ENCODE results near the gene USP7. TPM values are rescaled to one million over a fixed set of nuclear protein-coding genes. Genes with fewer than 3 reads are reported as not detected.
"Not testable (repeated sequence)": the region's sequence is repeated elsewhere in the genome, so short reads cannot be mapped to it uniquely, and the experiment has no call there.

USP7 gene
- total RNA-seq, 6 donors from 2014 or later: 68.2 to 122 (median 72.2) TPM

- TF ChIP-seq POLR2AphosphoS5 (IDR thresholded peaks at IDR 0.05): no peak
- Histone ChIP-seq H3K27me3 (no peaks in the 10 kb centered on the region), H3K27ac (no peak overlapping the region), H3K9me3 (no peaks in the 10 kb centered on the region), H3K4me1 (peaks cover 12 to 28% (median 18%) of the 10 kb centered on the region in 4 donors), H3K36me3 (no peaks in the 10 kb centered on the region), H3K4me3 (no peak overlapping the region)
- whole genome bisulfite sequencing, 2 donors: 94 to 96% methylated on average over 5 of the region's 5 CpGs
- no peak for ATAC-seq (ENCODE audit: low FRiP score in 2 of 2)
- DNase-seq: no peak
Measured at GRCh38 chr16:8872071-8872470, 91.6 kb downstream of the USP7 start.

- Histone ChIP-seq H3K4me1 (peaks cover 31 to 50% (median 38%) of the 10 kb centered on the region in 4 donors), H3K27ac (peak overlapping the region in 2 of 4 donors; percentile 18 to 97)
- not testable (repeated sequence) for ATAC-seq (ENCODE audit: low FRiP score in 2 of 2); H3K9me3 ChIP-seq; H3K4me3 ChIP-seq; H3K36me3 ChIP-seq; DNase-seq; H3K27me3 ChIP-seq
- 94 to 95% methylated on average over 10 of the region's 10 CpGs for WGBS, 2 donors
Measured at GRCh38 chr16:8869988-8870241, 93.8 kb downstream of the USP7 start.

DNA sequence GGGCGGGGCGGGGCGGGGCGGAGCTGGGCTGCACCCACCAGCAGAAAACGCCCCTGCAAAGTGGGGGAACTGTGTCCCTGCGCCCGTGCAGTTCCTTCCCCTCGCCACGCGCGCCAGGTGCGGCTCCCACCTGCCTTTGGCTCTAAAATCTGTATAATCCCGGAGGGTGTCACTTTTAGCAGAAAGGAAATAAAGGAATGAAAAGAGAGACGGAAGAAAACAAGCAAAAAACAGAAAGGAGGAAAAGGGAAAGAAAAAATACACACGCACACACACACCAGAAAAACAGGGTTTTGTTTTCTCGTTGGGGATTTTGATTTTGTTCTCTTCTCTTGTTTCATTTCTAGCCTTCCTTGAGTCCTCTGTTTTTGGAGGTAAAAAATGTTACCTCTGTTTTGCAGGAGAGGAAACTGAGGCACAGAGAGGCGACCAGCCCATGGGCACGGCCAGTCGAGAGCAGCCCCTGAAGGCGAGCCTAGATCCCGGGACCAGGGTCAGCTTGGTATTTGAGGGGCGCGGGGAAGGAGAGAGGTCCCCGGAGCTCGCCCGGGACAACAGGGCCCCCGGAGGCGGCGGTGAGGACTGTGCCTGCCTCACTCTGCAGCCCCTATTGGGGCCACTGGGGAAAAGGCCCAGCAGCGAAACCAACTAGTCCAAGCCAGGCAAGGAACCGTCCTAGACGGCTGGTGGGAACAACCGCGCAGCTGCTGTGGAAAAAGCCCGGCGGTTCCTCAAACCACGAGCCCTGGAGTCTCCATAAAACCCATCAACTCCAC lies 94.3 kb downstream of the USP7 start:
- ATAC-seq (ENCODE audit: low FRiP score in 2 of 2) (no peak), DNase-seq (no peak)
- Histone ChIP-seq H3K36me3 (no peaks in the 10 kb centered on the region), H3K27me3 (no peaks in the 10 kb centered on the region), H3K9me3 (no peaks in the 10 kb centered on the region), H3K27ac (peak overlapping the region; percentile 18 to 97 (median 89)), H3K4me3 (peak overlapping the region; percentile 60 to 94 (median 86)), H3K4me1 (peaks cover 36 to 55% (median 43%) of the 10 kb centered on the region in 4 donors)
- no peak for TF ChIP-seq POLR2A (IDR thresholded peaks at IDR 0.05)
- TF ChIP-seq CTCF (IDR thresholded peaks at IDR 0.05): peak in 3 of 6 experiments; percentile 7 to 33 (median 21)
- 27 to 38% methylated on average over 32 to 37 of the region's 37 CpGs for WGBS, 2 donors

DNA sequence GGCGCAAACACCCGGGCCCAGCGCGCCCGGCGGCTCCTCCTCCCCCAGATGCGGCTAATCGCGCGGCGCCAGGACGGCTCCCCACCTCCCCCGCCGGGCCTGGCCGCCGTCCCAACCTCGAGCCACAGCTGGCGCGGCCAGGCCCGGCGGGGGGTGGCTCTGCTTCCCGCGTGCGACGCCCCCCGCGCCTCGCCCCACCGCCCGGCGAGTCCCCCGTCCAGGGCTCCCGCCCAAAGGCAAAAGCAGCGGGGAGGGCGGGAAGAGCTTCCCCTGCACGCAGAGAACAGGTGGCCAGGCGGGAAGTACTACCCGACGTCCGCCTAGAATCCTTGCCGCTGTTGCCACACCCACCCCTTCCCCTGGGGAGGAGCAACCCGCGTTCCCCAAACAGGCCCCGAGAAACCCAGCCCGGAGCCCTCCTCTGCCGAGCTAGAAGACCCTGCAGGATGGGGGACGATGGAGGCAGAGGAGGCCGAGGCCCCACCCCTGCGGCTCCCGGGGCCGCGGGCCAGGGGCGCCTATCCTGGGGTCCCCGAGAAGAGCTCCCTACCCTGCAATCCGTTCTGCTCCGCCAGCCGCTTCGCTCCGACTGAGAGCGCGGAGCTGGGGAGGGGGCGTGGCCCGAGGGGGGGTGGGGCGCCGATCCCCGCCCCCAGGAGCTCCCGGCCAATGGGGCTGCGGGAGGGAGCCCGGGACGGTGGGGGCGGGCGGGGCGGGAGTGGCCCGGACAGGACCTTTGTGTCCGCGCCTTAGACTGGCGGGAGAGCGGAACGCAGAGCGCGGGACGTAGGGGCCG lies 95.1 kb downstream of the USP7 start, which contains the start of gene CARHSP1:
TSS of gene CARHSP1 (minus strand) at position 591 of the 796 bp plus-strand sequence. CDS start 9,678 bp downstream, outside the sequence.
- peak within 1 kb of the TSS; percentile 87 to 97 (median 89) for H3K27ac ChIP-seq
- peak; percentile 95 to 96 for ATAC-seq (ENCODE audit: low FRiP score in 2 of 2)
- H3K4me3 ChIP-seq: peak within 1 kb of the TSS; percentile 82 to 94 (median 91)
- no peaks in the 10 kb centered on the region for H3K36me3 ChIP-seq
- TF ChIP-seq EP300 (IDR thresholded peaks at IDR 0.05) (peak in 1 of 4 donors; percentile 9), CTCF (IDR thresholded peaks at IDR 0.05) (peak in 1 of 6 experiments; percentile 3), POLR2A (IDR thresholded peaks at IDR 0.05) (peak in 3 of 4 donors; percentile 47 to 76 (median 69)), POLR2AphosphoS5 (IDR thresholded peaks at IDR 0.05) (peak; percentile 53 to 74)
- H3K27me3 ChIP-seq: no peaks in the 10 kb centered on the region
- peak; percentile 88 to 96 for DNase-seq
- 0 to 1% methylated on average over 1 to 34 of the region's 83 CpGs for WGBS, 2 donors
- peaks cover 44 to 63% (median 51%) of the 10 kb centered on the region in 4 donors for H3K4me1 ChIP-seq
- no peaks in the 10 kb centered on the region for H3K9me3 ChIP-seq

DNA sequence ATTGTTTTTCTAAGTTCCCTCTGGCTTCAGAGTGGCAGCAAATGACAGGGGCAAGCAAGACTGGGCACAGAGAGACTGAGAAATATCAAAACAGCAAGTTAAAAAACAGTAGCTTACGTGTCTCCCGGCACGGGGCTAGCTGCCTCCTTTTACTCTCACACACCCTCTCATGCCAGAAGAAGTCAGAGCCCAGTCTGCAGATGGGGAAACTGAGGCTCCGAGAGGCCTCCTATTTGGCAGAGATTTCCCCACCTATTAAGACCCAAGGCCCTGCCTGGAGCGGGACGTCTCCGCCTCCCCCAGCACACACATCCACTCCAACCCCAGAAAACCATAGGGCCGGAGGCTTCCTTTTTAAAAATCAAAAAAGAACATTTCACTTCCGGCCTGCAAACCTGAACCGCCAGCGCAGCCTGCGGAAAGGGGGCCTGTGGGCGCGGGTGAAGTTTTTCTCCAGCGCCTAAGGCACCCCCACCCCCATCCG lies 95.7 kb downstream of the USP7 start:
- WGBS, 2 donors: 0 to 1% methylated on average over 13 to 15 of the region's 16 CpGs
- H3K27ac ChIP-seq: peak overlapping the region; percentile 87 to 97 (median 89)
- H3K27me3 ChIP-seq: no peaks in the 10 kb centered on the region
- H3K36me3 ChIP-seq: no peaks in the 10 kb centered on the region
- DNase-seq (no peak), ATAC-seq (ENCODE audit: low FRiP score in 2 of 2) (no peak)
- TF ChIP-seq POLR2AphosphoS5 (IDR thresholded peaks at IDR 0.05) (no peak), CTCF (IDR thresholded peaks at IDR 0.05) (no peak), POLR2A (IDR thresholded peaks at IDR 0.05) (no peak), EP300 (IDR thresholded peaks at IDR 0.05) (no peak)
- H3K4me1 ChIP-seq: peaks cover 50 to 69% (median 56%) of the 10 kb centered on the region in 4 donors
- H3K9me3 ChIP-seq: no peaks in the 10 kb centered on the region
- peak overlapping the region; percentile 82 to 94 (median 91) for H3K4me3 ChIP-seq

Measured in upper lobe of left lung (tissue), 6 donors.